Neutrophil (primary cell): ENCODE results near the gene DESI1.

Experiments used
- H3K27ac ChIP-seq: fragments of 200-600 bp; sonication (generic); 2 replicates; pipeline ENCODE4 v1.5.1; 2016; ENCODE audit warnings: mild to moderate bottlenecking, moderate library complexity
- H3K27me3 ChIP-seq: fragments of 200-600 bp; sonication (generic); 2 replicates; pipeline ENCODE4 v1.6.0; 2016; ENCODE audit warnings: mild to moderate bottlenecking
- H3K36me3 ChIP-seq: fragments of 200-600 bp; sonication (generic); 2 replicates; pipeline ENCODE4 v1.5.1; 2017
- H3K4me1 ChIP-seq, 2 experiments: fragments of 200-600 bp in 1 of 2; sonication (generic) in 1 of 2; 1 replicate in 1 of 2; 2 replicates in 1 of 2; pipeline versions ENCODE4 v1.5.1 to v1.6.1; 2013 to 2016; ENCODE audit warnings: low read depth in 1 of 2, low read length in 1 of 2, mild to moderate bottlenecking in 1 of 2, moderate library complexity in 1 of 2; ENCODE audit not compliant: control insufficient read depth in 1 of 2, insufficient read depth in 1 of 2
- H3K4me3 ChIP-seq, 2 experiments: fragments of 200-600 bp in 1 of 2; sonication (generic) in 1 of 2; 1 replicate in 1 of 2; 2 replicates in 1 of 2; pipeline ENCODE4 v1.5.1; 2013 to 2016; ENCODE audit warnings: low read depth in 1 of 2, low read length in 1 of 2, mild to moderate bottlenecking in 1 of 2, moderate library complexity in 1 of 2
- H3K9me3 ChIP-seq: fragments of 200-600 bp; sonication (generic); 2 replicates; pipeline ENCODE4 v1.5.1; 2016
- TF ChIP-seq, protein P1 (sequence below): fragments of 200-600 bp; sonication (generic); IDR thresholded peaks from 2 replicates; pipeline ENCODE4 v1.5.1; 2016; ENCODE audit warnings: antibody characterized with exemption

The DESI1 gene

DNA sequence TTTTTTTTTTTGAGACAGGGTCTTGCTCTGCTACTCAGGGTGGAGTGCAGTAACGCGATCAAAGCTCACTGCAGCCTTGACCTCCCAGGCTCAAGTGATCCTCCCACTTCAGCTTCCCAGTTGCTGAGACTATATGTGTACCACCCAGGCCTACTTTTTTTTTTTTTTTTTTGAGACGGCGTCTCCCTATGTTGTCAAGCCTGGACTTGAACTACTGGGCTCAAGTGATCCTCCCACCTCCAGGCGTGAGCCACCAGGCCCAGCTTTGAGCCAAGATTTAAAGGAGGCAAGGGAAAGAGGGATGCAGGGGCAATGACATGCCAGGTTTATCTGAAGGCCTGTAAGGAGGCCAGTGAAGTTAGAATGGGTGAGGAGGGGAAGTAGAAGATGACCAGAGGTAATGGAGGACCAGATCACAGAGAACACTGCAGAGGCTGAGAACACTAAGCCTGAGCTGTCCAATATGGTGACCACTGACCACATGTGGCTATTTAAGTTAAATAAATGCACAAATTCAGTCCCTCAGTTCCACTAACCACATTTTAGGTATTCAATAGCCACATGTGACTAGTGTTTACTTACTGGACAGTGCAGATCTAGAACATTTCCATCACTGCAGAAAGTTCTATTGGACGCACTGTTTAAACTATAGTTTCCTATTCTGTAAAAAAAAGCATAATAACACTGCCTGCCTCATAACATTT, 8.1 kb downstream of the DESI1 start:
- Histone ChIP-seq H3K27me3 (no peaks in the 10 kb centered on the region), H3K27ac (no peak overlapping the region), H3K36me3 (peaks cover under 1% of the 10 kb centered on the region), H3K9me3 (no peaks in the 10 kb centered on the region), H3K4me1 (no peaks in the 10 kb centered on the region), H3K4me3 (no peak overlapping the region)
- TF ChIP-seq, protein P1, sequence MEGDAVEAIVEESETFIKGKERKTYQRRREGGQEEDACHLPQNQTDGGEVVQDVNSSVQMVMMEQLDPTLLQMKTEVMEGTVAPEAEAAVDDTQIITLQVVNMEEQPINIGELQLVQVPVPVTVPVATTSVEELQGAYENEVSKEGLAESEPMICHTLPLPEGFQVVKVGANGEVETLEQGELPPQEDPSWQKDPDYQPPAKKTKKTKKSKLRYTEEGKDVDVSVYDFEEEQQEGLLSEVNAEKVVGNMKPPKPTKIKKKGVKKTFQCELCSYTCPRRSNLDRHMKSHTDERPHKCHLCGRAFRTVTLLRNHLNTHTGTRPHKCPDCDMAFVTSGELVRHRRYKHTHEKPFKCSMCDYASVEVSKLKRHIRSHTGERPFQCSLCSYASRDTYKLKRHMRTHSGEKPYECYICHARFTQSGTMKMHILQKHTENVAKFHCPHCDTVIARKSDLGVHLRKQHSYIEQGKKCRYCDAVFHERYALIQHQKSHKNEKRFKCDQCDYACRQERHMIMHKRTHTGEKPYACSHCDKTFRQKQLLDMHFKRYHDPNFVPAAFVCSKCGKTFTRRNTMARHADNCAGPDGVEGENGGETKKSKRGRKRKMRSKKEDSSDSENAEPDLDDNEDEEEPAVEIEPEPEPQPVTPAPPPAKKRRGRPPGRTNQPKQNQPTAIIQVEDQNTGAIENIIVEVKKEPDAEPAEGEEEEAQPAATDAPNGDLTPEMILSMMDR, result no peak

DNA sequence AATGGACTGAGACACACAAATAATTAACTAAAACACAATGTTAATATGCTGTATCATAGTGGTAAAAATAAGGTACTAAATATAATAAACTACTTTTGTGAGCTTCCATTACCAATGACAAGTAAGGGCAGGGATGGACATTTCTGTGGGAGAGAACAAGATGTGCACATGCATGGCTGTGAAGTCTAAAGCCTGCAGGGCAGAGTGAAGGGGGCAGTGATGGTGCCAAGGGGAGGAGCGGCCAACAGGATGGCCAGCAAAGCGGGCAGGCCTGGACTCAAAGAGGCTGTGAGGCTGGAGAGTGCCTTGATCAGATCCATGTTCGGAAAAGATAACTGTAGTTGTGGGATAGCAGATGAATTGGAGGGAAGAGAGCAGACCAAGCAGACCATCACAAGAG, 12.5 kb downstream of the DESI1 start:
- TF ChIP-seq, protein P1, result no peak
- Histone ChIP-seq H3K27me3 (no peaks in the 10 kb centered on the region), H3K4me1 (no peaks in the 10 kb centered on the region), H3K36me3 (peaks cover 39% of the 10 kb centered on the region), H3K27ac (no peak overlapping the region), H3K9me3 (no peaks in the 10 kb centered on the region), H3K4me3 (no peak overlapping the region)

DNA sequence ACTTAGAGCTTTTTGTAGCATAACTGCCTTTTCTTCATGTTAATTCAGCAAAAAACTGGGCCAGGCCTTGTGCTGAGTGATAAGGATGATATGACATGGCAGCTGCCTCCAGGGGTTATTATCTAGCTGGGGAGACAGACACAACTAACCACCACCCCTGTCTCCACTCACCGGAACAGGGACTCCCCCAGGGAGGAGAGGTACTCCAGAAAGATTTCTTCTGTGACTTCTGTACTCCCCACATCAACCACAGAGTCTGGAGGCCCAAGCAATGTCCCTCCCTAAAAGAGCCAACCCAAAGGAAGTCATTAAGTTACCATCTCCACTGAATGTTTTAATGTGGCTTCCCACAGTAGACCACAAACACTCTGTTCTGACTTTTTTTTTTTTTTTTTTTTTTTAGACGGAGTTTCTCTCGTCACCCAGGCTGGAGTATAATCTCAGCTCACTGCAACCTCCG, 16.9 kb downstream of the DESI1 start:
- Histone ChIP-seq H3K36me3 (peaks cover 81% of the 10 kb centered on the region), H3K27ac (no peak overlapping the region), H3K4me1 (no peaks in the 10 kb centered on the region), H3K9me3 (no peaks in the 10 kb centered on the region), H3K4me3 (no peak overlapping the region), H3K27me3 (no peaks in the 10 kb centered on the region)
- TF ChIP-seq, protein P1, result no peak

DNA sequence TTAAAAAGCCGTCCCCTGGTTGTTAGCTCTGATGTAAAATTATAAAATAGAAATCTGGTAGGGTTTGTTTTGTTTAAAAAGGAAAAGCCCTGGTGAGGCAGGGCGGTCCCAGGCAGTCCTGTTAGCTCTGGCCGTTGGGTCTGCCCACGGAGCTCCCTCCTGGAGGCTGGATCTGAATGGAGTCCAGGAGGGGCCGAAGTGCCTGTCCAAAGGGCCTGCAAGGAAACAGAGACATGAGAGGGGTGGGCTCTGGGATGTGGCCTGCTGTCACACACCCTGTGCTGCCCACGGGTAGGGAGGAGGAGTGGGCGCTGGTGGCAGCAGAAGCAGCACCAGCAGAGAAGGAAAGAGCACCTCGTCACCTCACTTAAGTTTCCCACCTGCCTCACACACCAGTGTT, 19.9 kb downstream of the DESI1 start:
- Histone ChIP-seq H3K9me3 (no peaks in the 10 kb centered on the region), H3K36me3 (peaks cover 67% of the 10 kb centered on the region), H3K4me3 (no peak overlapping the region), H3K27me3 (no peaks in the 10 kb centered on the region), H3K4me1 (no peaks in the 10 kb centered on the region), H3K27ac (no peak overlapping the region)
- TF ChIP-seq, protein P1, result no peak

DNA sequence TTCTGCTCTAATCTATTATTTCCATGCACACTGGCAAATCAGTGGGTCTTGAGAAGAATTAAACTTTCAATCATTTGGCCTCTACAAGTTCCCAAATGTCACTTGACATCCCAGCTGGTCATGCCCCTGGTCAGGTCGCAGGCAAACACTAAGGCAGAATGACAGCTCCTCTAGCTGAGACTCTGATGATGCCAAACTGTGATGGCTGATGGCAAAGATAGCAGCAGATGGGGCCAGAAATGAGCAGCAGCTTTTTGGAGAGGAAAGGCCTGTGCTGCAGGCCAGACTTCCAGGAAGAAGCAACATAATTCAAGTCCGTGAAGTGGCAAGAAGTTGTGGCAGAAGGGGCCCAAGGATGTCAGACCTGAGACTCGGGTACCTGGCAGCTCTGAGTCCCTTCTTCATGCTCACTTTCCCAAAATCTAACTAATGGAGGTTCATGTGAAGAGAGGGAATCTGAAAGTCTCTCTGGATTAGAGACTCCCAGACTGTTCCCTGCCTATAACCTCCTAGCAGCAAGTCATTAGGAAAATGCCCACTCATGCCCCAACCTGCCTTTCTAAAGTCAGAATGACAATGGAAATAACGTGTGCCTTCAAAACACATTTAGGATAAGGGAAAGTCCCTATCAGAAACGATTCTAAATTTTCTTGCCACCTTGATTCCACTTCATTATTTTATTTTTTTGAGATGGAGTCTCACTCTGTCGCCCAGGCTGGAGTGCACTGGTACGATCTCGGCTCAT, 21.8 kb downstream of the DESI1 start:
- Histone ChIP-seq H3K4me1 (no peaks in the 10 kb centered on the region), H3K27ac (no peak overlapping the region), H3K27me3 (no peaks in the 10 kb centered on the region), H3K4me3 (no peak overlapping the region), H3K9me3 (no peaks in the 10 kb centered on the region), H3K36me3 (peaks cover 48% of the 10 kb centered on the region)
- TF ChIP-seq, protein P1, result no peak
